HG02973 (cell line): ENCODE results near the gene DMRTB1.

Experiments used
- ATAC-seq: cut with Tn5 transposase; IDR thresholded peaks from one replicate; pipeline ENCODE4 v1.9.1; 2021; ENCODE audit warnings: moderate library complexity; ENCODE audit not compliant: unreplicated experiment

The DMRTB1 gene

GRCh38 chr1:53459321-53460175, at the start of gene DMRTB1:
Gene DMRTB1 (plus strand): TSS chr1:53459399. CDS start chr1:53459454, 55 bp downstream.
- ATAC-seq = no peak

GRCh38 chr1:53409695-53410094, 49.5 kb upstream of the DMRTB1 start:
- ATAC-seq = no peak

GRCh38 chr1:53410100-53410541, 49.1 kb upstream of the DMRTB1 start:
- ATAC-seq = no peak

- ATAC-seq = no peak
Observed at GRCh38 chr1:53410701-53411100, 48.5 kb upstream of the DMRTB1 start.

- ATAC-seq = no peak
Observed at GRCh38 chr1:53411541-53412152, 47.6 kb upstream of the DMRTB1 start.

- ATAC-seq = no peak
Observed at GRCh38 chr1:53412285-53413174, 46.7 kb upstream of the DMRTB1 start.

- peak; percentile 39 for ATAC-seq
Observed at GRCh38 chr1:53413175-53414001, 45.8 kb upstream of the DMRTB1 start.

GRCh38 chr1:53414632-53415031, 44.6 kb upstream of the DMRTB1 start:
- no peak for ATAC-seq

- no peak for ATAC-seq
Observed at GRCh38 chr1:53415432-53415831, 43.8 kb upstream of the DMRTB1 start.

- no peak for ATAC-seq
Observed at GRCh38 chr1:53416269-53416813, 42.9 kb upstream of the DMRTB1 start.

- ATAC-seq = no peak
Observed at GRCh38 chr1:53417074-53417511, 42.1 kb upstream of the DMRTB1 start.

GRCh38 chr1:53419034-53419433, 40.2 kb upstream of the DMRTB1 start:
- no peak for ATAC-seq

- no peak for ATAC-seq
Observed at GRCh38 chr1:53420341-53420740, 38.9 kb upstream of the DMRTB1 start.

- ATAC-seq = no peak
Observed at GRCh38 chr1:53421208-53421607, 38.0 kb upstream of the DMRTB1 start.

- ATAC-seq = no peak
Observed at GRCh38 chr1:53430261-53430660, 28.9 kb upstream of the DMRTB1 start.

- ATAC-seq = no peak
Observed at GRCh38 chr1:53430779-53431178, 28.4 kb upstream of the DMRTB1 start.

GRCh38 chr1:53431244-53431643, 28.0 kb upstream of the DMRTB1 start:
- ATAC-seq = no peak

GRCh38 chr1:53431805-53432565, 27.2 kb upstream of the DMRTB1 start:
- no peak for ATAC-seq

- ATAC-seq = no peak
Observed at GRCh38 chr1:53432611-53433010, 26.6 kb upstream of the DMRTB1 start.
